Left kidney (tissue), 2 donors: ENCODE measurements around the gene UBA7. TPM values are rescaled to one million over a fixed set of nuclear protein-coding genes. Genes with fewer than 3 reads are reported as not detected.

Experiments
- DNase-seq: peaks from one replicate; pipeline ENCODE4 v3.0.0-alpha.2; 2013
- polyA plus RNA-seq: library from polyadenylated mRNA; unstranded; fragments of 120-200 nt; gene quantifications from one replicate; pipeline ENCODE4 v1.2.1, GENCODE V29; 2013; ENCODE audit not compliant: insufficient read length

The UBA7 gene
- polyA plus RNA-seq, 1 donor, result 40.7 TPM

GRCh38 chr3:49805897-49806701, 7.7 kb downstream of the UBA7 start:
- peak; percentile 85 for DNase-seq

- peak; percentile 75 for DNase-seq
Measured at GRCh38 chr3:49805367-49805782, 8.4 kb downstream of the UBA7 start.

GRCh38 chr3:49804141-49805041, 9.4 kb downstream of the UBA7 start:
- DNase-seq, result no peak

GRCh38 chr3:49803465-49804140, 10.2 kb downstream of the UBA7 start:
- no peak for DNase-seq

- DNase-seq, result peak; percentile 86
Measured at GRCh38 chr3:49802719-49803464, 10.9 kb downstream of the UBA7 start, which contains the start of gene INKA1. Gene INKA1 (plus strand): TSS chr3:49803261. CDS start chr3:49803393, 132 bp downstream.

- DNase-seq, result no peak
Measured at GRCh38 chr3:49801160-49801559, 12.6 kb downstream of the UBA7 start.

- no peak for DNase-seq
Measured at GRCh38 chr3:49799761-49800160, 14.0 kb downstream of the UBA7 start, which contains the start of gene CDHR4. Gene CDHR4 (minus strand): TSS chr3:49799873. CDS start chr3:49799812, 61 bp downstream.

GRCh38 chr3:49799105-49799504, 14.6 kb downstream of the UBA7 start:
- DNase-seq, result no peak

GRCh38 chr3:49794926-49795905, 18.5 kb downstream of the UBA7 start:
- no peak for DNase-seq

- no peak for DNase-seq
Measured at GRCh38 chr3:49794431-49794830, 19.3 kb downstream of the UBA7 start.

- no peak for DNase-seq
Measured at GRCh38 chr3:49793486-49794085, 20.2 kb downstream of the UBA7 start.

- DNase-seq, result no peak
Measured at GRCh38 chr3:49792371-49793150, 21.2 kb downstream of the UBA7 start.

- no peak for DNase-seq
Measured at GRCh38 chr3:49791571-49791970, 22.2 kb downstream of the UBA7 start.

- no peak for DNase-seq
Measured at GRCh38 chr3:49790626-49791411, 22.9 kb downstream of the UBA7 start.

GRCh38 chr3:49788056-49788455, 25.7 kb downstream of the UBA7 start:
- DNase-seq, result no peak

GRCh38 chr3:49787536-49787935, 26.2 kb downstream of the UBA7 start:
- DNase-seq, result no peak

- no peak for DNase-seq
Measured at GRCh38 chr3:49787182-49787464, 26.6 kb downstream of the UBA7 start.
